ENCODE data around the gene LRRFIP1.

LRRFIP1 gene

GRCh38 chr2:237624565-237624964 is 2.8 kb upstream of the LRRFIP1 start:
- no peak for DNase-seq (ENCODE audit: extremely low read depth, insufficient read length)
- TF ChIP-seq CTCF (IDR thresholded peaks at IDR 0.05; ENCODE audit: insufficient read depth, low read length, poor library complexity, severe bottlenecking), result peak; percentile 34
- Histone ChIP-seq H3K36me3 (ENCODE audit: control insufficient read depth, insufficient read depth, low read length) (no peaks in the 10 kb centered on the region), H3K27me3 (replicated peaks; ENCODE audit: control insufficient read depth, insufficient read depth, low read length) (no peaks in the 10 kb centered on the region; the same call in 1 of the 2 replicates), H3K4me3 (replicated peaks; ENCODE audit: low read depth, low read length) (no peak overlapping the region)

- Histone ChIP-seq H3K4me3 (replicated peaks; ENCODE audit: low read depth, low read length) (no peak overlapping the region), H3K36me3 (ENCODE audit: control insufficient read depth, insufficient read depth, low read length) (no peaks in the 10 kb centered on the region), H3K27me3 (replicated peaks; ENCODE audit: control insufficient read depth, insufficient read depth, low read length) (no peaks in the 10 kb centered on the region; the same call in 1 of the 2 replicates)
- no peak for TF ChIP-seq CTCF (IDR thresholded peaks at IDR 0.05; ENCODE audit: insufficient read depth, low read length, poor library complexity, severe bottlenecking)
- no peak for DNase-seq (ENCODE audit: extremely low read depth, insufficient read length)
Observed at GRCh38 chr2:237625216-237625705, 2.1 kb upstream of the LRRFIP1 start.

DNA sequence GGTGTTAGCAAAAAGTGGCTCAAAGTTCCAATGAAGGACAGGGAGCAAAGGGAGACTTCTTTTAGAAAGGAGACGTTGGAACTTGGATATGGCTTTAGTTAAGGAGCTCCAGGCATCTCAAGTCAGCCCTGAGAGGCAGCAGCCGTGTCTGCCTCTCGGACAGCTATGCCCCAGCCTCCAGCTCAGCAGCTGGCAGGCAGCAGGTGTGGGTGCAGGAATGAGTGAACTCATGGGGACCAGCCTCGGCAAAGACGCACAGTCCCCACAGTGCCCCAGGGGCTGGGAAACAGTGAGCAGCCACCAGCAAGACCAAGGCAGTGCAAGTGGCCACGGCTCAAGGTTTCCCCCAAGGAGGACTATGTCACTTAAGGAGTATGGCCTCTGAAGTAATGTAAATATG is 1.6 kb upstream of the LRRFIP1 start:
- TF ChIP-seq CTCF (IDR thresholded peaks at IDR 0.05; ENCODE audit: insufficient read depth, low read length, poor library complexity, severe bottlenecking), result no peak
- H3K27me3 ChIP-seq (replicated peaks; ENCODE audit: control insufficient read depth, insufficient read depth, low read length), result no peaks in the 10 kb centered on the region; the same call in 1 of the 2 replicates
- no peaks in the 10 kb centered on the region for H3K36me3 ChIP-seq (ENCODE audit: control insufficient read depth, insufficient read depth, low read length)
- H3K4me3 ChIP-seq (replicated peaks; ENCODE audit: low read depth, low read length), result no peak overlapping the region
- DNase-seq (ENCODE audit: extremely low read depth, insufficient read length), result no peak

DNA sequence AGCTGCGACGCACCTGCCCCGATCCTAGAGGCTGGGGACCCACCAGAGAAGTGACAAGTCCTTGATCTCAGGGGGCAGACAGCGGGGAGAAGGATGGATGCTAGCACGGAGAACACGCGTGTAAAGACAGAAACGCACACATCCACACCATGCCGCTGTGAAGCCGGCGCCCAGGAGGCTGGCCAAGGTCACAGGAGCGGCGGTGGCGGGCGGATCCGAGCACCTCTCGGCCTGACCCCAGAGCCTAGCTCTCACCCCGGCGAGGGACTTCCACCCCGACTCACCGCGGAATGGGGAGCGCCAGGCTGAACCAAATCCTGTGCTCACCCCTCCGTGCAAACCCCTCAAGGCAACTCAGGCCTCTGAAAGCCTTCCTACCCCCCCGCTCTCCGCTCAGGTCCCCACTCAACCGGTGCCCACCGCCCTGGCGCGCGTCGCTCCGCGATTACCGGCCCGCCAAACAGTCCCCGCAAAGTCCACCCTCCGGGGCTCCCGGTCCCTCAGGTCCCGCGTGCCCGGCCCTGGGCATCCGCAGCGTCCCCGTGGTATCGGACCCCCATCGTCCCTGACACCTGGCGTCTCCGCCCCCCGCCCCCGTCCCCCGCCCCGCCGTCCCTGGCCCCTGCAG is 460 bp upstream of the LRRFIP1 start:
- Histone ChIP-seq H3K4me3 (replicated peaks; ENCODE audit: low read depth, low read length) (no peak overlapping the region), H3K36me3 (ENCODE audit: control insufficient read depth, insufficient read depth, low read length) (no peaks in the 10 kb centered on the region), H3K27me3 (replicated peaks; ENCODE audit: control insufficient read depth, insufficient read depth, low read length) (no peaks in the 10 kb centered on the region; the same call in 1 of the 2 replicates)
- no peak for TF ChIP-seq CTCF (IDR thresholded peaks at IDR 0.05; ENCODE audit: insufficient read depth, low read length, poor library complexity, severe bottlenecking)
- no peak for DNase-seq (ENCODE audit: extremely low read depth, insufficient read length)

GRCh38 chr2:237628247-237629187 is 1.1 kb downstream of the LRRFIP1 start:
- no peaks in the 10 kb centered on the region; the same call in 1 of the 2 replicates for H3K27me3 ChIP-seq (replicated peaks; ENCODE audit: control insufficient read depth, insufficient read depth, low read length)
- H3K4me3 ChIP-seq (replicated peaks; ENCODE audit: low read depth, low read length), result no peak overlapping the region

More at GRCh38 chr2:237628247-237629187, 1.1 kb downstream of the LRRFIP1 start:
- DNase-seq (ENCODE audit: extremely low read depth, insufficient read length), result no peak
- TF ChIP-seq CTCF (IDR thresholded peaks at IDR 0.05; ENCODE audit: insufficient read depth, low read length, poor library complexity, severe bottlenecking), result no peak
- H3K36me3 ChIP-seq (ENCODE audit: control insufficient read depth, insufficient read depth, low read length), result no peaks in the 10 kb centered on the region
